22Rv1 (cell line): ENCODE data around the gene DERA.
"Not testable (repeated sequence)": the region's sequence is repeated elsewhere in the genome, so short reads cannot be mapped to it uniquely, and the experiment has no call there.

Experiments used
- H3K27ac ChIP-seq: fragments of 450-650 bp; 2 replicates; pipeline ENCODE4 v1.5.1; 2017
- CTCF ChIP-seq: fragments of 450-650 bp; IDR thresholded peaks from 2 replicates; pipeline ENCODE4 v1.5.1; 2017; ENCODE audit warnings: mild to moderate bottlenecking
- ZFX ChIP-seq: fragments of 450-650 bp; IDR thresholded peaks from 2 replicates; pipeline ENCODE4 v1.6.1; 2017; ENCODE audit warnings: antibody characterized with exemption, borderline replicate concordance

Gene DERA

GRCh38 chr12:16008421-16008824 is 97.3 kb downstream of the DERA start:
- TF ChIP-seq CTCF (no peak), ZFX (no peak)
- H3K27ac ChIP-seq, result no peak overlapping the region

- TF ChIP-seq CTCF, result no peak
- no peak for TF ChIP-seq ZFX
- H3K27ac ChIP-seq, result no peak overlapping the region
Measured at GRCh38 chr12:16012117-16012516, 101.0 kb downstream of the DERA start.

GRCh38 chr12:16013722-16014121 is 102.6 kb downstream of the DERA start:
- not testable (repeated sequence) for H3K27ac ChIP-seq

GRCh38 chr12:16014394-16014793 is 103.3 kb downstream of the DERA start:
- not testable (repeated sequence) for H3K27ac ChIP-seq

- H3K27ac ChIP-seq, result no peak overlapping the region
- TF ChIP-seq CTCF (no peak), ZFX (no peak)
Measured at GRCh38 chr12:16016748-16017147, 105.6 kb downstream of the DERA start.

- H3K27ac ChIP-seq, result no peak overlapping the region
- TF ChIP-seq CTCF (no peak), ZFX (no peak)
Measured at GRCh38 chr12:16018306-16018705, 107.2 kb downstream of the DERA start.

GRCh38 chr12:16019136-16019535 is 108.0 kb downstream of the DERA start:
- no peak overlapping the region for H3K27ac ChIP-seq
- TF ChIP-seq CTCF, result no peak
- no peak for TF ChIP-seq ZFX

- TF ChIP-seq CTCF, result no peak
- no peak for TF ChIP-seq ZFX
- no peak overlapping the region for H3K27ac ChIP-seq
Measured at GRCh38 chr12:16020031-16020430, 108.9 kb downstream of the DERA start.
